ENCODE results near the gene LDB3.
"Not testable (repeated sequence)": the region's sequence is repeated elsewhere in the genome, so short reads cannot be mapped to it uniquely, and the experiment has no call there.

The LDB3 gene

DNA sequence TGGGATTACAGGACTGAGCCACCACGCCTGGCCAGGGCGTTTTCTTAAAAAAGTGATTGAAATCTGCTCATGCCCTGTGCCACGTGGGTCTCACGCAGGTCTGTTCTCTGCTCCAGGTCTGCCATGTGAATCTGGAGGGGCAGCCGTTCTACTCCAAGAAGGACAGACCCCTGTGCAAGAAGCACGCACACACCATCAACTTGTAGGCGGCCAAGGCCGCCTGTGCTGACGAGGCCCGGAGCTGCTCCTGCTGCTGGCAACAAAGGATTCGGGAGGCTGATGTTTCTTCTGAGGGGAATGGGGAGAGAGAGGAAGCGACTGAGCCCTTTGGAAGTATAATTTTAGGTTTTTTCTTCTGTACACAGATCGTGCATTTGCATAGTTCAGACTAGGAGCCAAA, 64.5 kb downstream of the LDB3 start:
- TF ChIP-seq, protein P1, sequence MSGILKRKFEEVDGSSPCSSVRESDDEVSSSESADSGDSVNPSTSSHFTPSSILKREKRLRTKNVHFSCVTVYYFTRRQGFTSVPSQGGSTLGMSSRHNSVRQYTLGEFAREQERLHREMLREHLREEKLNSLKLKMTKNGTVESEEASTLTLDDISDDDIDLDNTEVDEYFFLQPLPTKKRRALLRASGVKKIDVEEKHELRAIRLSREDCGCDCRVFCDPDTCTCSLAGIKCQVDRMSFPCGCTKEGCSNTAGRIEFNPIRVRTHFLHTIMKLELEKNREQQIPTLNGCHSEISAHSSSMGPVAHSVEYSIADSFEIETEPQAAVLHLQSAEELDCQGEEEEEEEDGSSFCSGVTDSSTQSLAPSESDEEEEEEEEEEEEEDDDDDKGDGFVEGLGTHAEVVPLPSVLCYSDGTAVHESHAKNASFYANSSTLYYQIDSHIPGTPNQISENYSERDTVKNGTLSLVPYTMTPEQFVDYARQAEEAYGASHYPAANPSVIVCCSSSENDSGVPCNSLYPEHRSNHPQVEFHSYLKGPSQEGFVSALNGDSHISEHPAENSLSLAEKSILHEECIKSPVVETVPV (CRISPR knock-in tag; IDR thresholded peaks at IDR 0.05), result no peak
- no peak for ATAC-seq

DNA sequence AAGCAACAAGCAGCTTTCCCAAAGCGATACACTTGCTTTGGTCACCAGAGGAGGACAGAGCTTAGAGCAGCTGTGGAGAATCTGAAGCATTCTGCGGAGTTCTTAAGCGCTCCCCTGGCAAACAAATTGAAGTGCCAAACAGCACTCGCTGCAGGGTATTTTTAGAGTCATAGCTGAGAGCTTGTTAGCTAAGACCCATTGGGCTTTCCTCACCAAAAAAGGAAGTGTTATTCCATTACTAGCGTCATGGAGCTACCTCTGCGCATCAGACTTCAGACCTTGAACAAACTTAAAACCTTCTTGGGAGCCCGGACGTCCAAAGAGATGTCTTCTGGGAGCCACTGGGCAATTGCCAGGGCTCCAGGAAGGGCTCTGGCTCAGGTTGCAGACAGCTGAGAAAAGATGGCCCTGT, 65.0 kb downstream of the LDB3 start:
- TF ChIP-seq PPARA (CRISPR knock-in tag; IDR thresholded peaks at IDR 0.05; ENCODE audit: borderline replicate concordance) (no peak), ZNF565 (CRISPR knock-in tag; conservative IDR thresholded peaks at IDR 0.05; ENCODE audit: low read depth) (no peak), ZNF8 (CRISPR knock-in tag; IDR thresholded peaks at IDR 0.05) (no peak), ZFP30 (CRISPR knock-in tag; IDR thresholded peaks at IDR 0.05) (no peak), GLIS3 (CRISPR knock-in tag; IDR thresholded peaks at IDR 0.05) (no peak), ISL1 (CRISPR knock-in tag; IDR thresholded peaks at IDR 0.05) (no peak), SNAI2 (CRISPR knock-in tag; IDR thresholded peaks at IDR 0.05) (no peak), RARB (CRISPR knock-in tag; IDR thresholded peaks at IDR 0.05) (no peak), TCF4 (CRISPR knock-in tag; IDR thresholded peaks at IDR 0.05; ENCODE audit: borderline replicate concordance) (no peak)
- TF ChIP-seq, protein P2, sequence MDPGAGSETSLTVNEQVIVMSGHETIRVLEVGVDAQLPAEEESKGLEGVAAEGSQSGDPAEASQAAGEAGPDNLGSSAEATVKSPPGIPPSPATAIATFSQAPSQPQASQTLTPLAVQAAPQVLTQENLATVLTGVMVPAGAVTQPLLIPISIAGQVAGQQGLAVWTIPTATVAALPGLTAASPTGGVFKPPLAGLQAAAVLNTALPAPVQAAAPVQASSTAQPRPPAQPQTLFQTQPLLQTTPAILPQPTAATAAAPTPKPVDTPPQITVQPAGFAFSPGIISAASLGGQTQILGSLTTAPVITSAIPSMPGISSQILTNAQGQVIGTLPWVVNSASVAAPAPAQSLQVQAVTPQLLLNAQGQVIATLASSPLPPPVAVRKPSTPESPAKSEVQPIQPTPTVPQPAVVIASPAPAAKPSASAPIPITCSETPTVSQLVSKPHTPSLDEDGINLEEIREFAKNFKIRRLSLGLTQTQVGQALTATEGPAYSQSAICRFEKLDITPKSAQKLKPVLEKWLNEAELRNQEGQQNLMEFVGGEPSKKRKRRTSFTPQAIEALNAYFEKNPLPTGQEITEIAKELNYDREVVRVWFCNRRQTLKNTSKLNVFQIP (CRISPR knock-in tag; IDR thresholded peaks at IDR 0.05; ENCODE audit: borderline replicate concordance, low read depth), result no peak
- TF ChIP-seq, protein P3, sequence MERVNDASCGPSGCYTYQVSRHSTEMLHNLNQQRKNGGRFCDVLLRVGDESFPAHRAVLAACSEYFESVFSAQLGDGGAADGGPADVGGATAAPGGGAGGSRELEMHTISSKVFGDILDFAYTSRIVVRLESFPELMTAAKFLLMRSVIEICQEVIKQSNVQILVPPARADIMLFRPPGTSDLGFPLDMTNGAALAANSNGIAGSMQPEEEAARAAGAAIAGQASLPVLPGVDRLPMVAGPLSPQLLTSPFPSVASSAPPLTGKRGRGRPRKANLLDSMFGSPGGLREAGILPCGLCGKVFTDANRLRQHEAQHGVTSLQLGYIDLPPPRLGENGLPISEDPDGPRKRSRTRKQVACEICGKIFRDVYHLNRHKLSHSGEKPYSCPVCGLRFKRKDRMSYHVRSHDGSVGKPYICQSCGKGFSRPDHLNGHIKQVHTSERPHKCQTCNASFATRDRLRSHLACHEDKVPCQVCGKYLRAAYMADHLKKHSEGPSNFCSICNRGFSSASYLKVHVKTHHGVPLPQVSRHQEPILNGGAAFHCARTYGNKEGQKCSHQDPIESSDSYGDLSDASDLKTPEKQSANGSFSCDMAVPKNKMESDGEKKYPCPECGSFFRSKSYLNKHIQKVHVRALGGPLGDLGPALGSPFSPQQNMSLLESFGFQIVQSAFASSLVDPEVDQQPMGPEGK (CRISPR knock-in tag; IDR thresholded peaks at IDR 0.05; ENCODE audit: borderline replicate concordance), result no peak
- TF ChIP-seq, protein P4, sequence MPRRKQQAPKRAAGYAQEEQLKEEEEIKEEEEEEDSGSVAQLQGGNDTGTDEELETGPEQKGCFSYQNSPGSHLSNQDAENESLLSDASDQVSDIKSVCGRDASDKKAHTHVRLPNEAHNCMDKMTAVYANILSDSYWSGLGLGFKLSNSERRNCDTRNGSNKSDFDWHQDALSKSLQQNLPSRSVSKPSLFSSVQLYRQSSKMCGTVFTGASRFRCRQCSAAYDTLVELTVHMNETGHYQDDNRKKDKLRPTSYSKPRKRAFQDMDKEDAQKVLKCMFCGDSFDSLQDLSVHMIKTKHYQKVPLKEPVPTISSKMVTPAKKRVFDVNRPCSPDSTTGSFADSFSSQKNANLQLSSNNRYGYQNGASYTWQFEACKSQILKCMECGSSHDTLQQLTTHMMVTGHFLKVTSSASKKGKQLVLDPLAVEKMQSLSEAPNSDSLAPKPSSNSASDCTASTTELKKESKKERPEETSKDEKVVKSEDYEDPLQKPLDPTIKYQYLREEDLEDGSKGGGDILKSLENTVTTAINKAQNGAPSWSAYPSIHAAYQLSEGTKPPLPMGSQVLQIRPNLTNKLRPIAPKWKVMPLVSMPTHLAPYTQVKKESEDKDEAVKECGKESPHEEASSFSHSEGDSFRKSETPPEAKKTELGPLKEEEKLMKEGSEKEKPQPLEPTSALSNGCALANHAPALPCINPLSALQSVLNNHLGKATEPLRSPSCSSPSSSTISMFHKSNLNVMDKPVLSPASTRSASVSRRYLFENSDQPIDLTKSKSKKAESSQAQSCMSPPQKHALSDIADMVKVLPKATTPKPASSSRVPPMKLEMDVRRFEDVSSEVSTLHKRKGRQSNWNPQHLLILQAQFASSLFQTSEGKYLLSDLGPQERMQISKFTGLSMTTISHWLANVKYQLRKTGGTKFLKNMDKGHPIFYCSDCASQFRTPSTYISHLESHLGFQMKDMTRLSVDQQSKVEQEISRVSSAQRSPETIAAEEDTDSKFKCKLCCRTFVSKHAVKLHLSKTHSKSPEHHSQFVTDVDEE (CRISPR knock-in tag; IDR thresholded peaks at IDR 0.05), result no peak

DNA sequence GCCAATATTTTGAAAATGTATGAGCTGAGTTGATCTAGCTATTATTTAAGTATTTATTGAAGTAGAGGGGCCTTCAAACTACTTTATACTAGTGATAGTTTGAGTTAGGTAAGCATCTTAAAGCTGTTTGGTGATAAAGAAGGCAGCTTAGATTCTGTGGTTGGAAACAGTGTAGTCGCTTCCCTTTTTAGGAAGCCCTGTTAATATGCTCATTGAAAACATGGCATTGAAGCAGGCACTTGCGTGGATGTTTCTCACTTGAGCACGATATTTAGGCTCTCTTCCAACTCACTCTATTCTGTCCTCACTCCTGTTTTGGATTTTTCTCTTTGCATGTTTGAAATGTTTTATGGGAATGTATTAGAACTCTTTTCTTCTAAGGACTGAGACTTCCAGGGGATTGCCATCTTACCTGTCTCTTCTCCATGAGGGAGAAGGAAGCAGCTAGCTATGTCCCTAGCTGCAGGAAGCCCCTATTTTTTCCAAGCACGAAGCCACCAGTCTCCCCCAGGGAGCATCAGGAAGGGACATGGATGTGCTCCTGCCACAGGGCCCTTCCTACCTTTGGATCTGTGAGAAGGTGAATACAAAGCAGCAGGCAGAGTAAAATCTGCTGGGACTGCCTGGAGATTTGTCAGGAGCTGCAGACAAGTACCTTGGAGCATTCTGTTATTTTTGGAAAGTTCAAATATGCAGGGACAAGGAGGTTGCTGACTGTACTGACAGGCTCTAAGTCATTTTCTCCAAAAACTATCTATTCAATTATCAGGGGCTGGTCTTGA, 66.1 kb downstream of the LDB3 start:
- no peak for ATAC-seq
- TF ChIP-seq, protein P3 (CRISPR knock-in tag; IDR thresholded peaks at IDR 0.05; ENCODE audit: borderline replicate concordance), result no peak
- TF ChIP-seq ZC3H10 (CRISPR knock-in tag; IDR thresholded peaks at IDR 0.05) (no peak), ARNTL (CRISPR knock-in tag; IDR thresholded peaks at IDR 0.05; ENCODE audit: borderline replicate concordance, low read depth) (no peak), PPARA (CRISPR knock-in tag; IDR thresholded peaks at IDR 0.05; ENCODE audit: borderline replicate concordance) (no peak), ZFP3 (CRISPR knock-in tag; IDR thresholded peaks at IDR 0.05) (no peak), ZFP30 (CRISPR knock-in tag; IDR thresholded peaks at IDR 0.05) (no peak), ISL1 (CRISPR knock-in tag; IDR thresholded peaks at IDR 0.05) (no peak), SNAI2 (CRISPR knock-in tag; IDR thresholded peaks at IDR 0.05) (no peak), RARB (CRISPR knock-in tag; IDR thresholded peaks at IDR 0.05) (no peak), OSR1 (CRISPR knock-in tag; IDR thresholded peaks at IDR 0.05) (no peak), ESRRG (CRISPR knock-in tag; IDR thresholded peaks at IDR 0.05) (no peak), TCF4 (CRISPR knock-in tag; IDR thresholded peaks at IDR 0.05; ENCODE audit: borderline replicate concordance) (no peak)
- TF ChIP-seq, protein P2 (CRISPR knock-in tag; IDR thresholded peaks at IDR 0.05; ENCODE audit: borderline replicate concordance, low read depth), result no peak
- TF ChIP-seq, protein P1 (CRISPR knock-in tag; IDR thresholded peaks at IDR 0.05), result no peak

More for the DNA sequence above, 65.0 kb downstream of the LDB3 start:
- no peak for ATAC-seq

DNA sequence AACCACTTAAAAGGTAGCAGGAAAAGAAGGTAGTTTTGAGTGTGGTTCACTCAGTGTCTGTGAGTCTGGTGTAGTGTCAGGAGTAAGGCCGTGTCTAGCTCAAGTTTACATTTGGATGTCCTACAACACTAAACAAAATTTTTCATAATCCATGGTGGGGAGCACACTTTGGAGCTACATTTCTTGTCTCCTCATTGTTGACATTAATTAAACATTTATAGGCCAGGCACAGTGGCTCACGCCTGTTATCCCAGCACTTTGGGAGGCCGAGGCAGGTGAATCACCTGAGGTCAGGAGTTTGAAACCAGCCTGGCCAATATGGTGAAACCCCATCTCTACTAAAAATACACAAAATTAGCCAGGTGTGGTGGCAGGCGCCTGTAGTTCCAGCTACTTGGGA, 67.0 kb downstream of the LDB3 start:
- ATAC-seq, result not testable (repeated sequence)
